ENCODE results near the gene ADCK1. TPM values are rescaled to one million over a fixed set of nuclear protein-coding genes. Genes with fewer than 3 reads are reported as not detected.

ADCK1 gene, protein sequence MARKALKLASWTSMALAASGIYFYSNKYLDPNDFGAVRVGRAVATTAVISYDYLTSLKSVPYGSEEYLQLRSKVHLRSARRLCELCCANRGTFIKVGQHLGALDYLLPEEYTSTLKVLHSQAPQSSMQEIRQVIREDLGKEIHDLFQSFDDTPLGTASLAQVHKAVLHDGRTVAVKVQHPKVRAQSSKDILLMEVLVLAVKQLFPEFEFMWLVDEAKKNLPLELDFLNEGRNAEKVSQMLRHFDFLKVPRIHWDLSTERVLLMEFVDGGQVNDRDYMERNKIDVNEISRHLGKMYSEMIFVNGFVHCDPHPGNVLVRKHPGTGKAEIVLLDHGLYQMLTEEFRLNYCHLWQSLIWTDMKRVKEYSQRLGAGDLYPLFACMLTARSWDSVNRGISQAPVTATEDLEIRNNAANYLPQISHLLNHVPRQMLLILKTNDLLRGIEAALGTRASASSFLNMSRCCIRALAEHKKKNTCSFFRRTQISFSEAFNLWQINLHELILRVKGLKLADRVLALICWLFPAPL
- 10 to 100 TPM in 2 of 5 donors, 1 to 10 TPM in 1, under 1 TPM in 2; 0.58 to 39.1 (median 8.4) TPM for total RNA-seq
- 1 to 10 TPM; 2.9 to 4.4 (median 3.5) TPM for polyA plus RNA-seq
- long read RNA-seq, donor 1, result 0 reads
- long read RNA-seq, donor 2, result 0 reads
- long read RNA-seq, donor 3, partial matches to known transcripts, result 0 of 1 reads
- long read RNA-seq, donor 3, other reads (novel, unspliced or antisense), result 0 of 1 reads
- long read RNA-seq, donor 4, result 0 reads
- long read RNA-seq, donor 5, partial matches to known transcripts, result 0 of 1 reads
- long read RNA-seq, donor 5, other reads (novel, unspliced or antisense), result 0 of 1 reads
- long read RNA-seq, donor 6, partial matches to known transcripts, result 5 of 6 reads
- long read RNA-seq, donor 6, other reads (novel, unspliced or antisense), result 0 of 6 reads
- long read RNA-seq, donor 7, result 0 reads
- long read RNA-seq, donor 8, partial matches to known transcripts, result 0 of 2 reads
- long read RNA-seq, donor 8, other reads (novel, unspliced or antisense), result 0 of 2 reads
- long read RNA-seq, donor 9, partial matches to known transcripts, result 0 of 1 reads
- long read RNA-seq, donor 9, other reads (novel, unspliced or antisense), result 0 of 1 reads
- long read RNA-seq, donor 10, result 0 reads

DNA sequence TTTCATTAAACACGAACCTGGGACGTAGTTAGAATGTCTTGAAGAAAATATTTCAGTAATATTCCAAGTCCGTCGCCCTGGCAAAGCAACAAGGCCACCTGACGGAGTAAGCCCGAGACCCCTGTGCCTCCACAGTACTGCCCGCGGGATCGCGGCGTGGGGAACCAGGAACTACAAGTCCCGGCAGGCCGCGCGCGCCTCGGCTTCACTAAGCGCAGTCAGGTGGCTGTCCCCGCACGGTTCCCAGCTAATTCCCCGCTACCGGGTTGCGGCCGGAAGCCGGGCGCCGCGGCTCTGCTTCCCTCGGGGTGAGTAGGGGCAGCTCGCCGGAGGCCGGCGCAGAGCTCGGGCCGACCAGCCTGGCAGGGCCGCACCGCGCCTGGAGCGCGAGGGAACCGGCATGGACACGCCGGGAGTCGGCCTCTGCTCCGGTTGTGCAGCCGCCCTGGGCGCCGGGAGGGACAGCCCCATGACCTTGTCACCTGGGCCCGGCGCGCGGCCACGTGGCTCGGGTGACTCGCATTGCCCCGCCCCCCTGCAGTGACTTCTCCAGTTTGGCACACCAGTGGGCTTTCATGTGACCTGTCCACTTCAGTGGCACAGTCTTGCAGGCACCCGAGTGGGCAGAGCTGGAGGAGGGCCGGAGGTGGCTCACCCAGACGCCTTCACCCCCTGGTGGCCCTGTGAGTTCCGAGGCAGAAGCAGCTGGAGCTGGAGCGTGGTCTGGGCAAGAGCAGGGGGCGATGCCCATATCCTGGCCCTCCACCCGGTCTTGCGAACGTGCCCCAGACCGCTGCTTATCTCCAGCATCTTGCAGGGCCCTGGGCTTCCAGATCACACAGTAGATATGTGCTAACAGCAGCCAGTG, at the start of gene ADCK1:
Gene ADCK1, plus strand, starts transcription at position 247 of the 868 bp plus-strand sequence. CDS start 18,870 bp downstream, outside the sequence.
- TF ChIP-seq, protein P1, sequence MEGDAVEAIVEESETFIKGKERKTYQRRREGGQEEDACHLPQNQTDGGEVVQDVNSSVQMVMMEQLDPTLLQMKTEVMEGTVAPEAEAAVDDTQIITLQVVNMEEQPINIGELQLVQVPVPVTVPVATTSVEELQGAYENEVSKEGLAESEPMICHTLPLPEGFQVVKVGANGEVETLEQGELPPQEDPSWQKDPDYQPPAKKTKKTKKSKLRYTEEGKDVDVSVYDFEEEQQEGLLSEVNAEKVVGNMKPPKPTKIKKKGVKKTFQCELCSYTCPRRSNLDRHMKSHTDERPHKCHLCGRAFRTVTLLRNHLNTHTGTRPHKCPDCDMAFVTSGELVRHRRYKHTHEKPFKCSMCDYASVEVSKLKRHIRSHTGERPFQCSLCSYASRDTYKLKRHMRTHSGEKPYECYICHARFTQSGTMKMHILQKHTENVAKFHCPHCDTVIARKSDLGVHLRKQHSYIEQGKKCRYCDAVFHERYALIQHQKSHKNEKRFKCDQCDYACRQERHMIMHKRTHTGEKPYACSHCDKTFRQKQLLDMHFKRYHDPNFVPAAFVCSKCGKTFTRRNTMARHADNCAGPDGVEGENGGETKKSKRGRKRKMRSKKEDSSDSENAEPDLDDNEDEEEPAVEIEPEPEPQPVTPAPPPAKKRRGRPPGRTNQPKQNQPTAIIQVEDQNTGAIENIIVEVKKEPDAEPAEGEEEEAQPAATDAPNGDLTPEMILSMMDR (IDR thresholded peaks at IDR 0.05), result peak in 4 of 7 experiments; percentile 13 to 34 (median 22)
- TF ChIP-seq POLR2A (IDR thresholded peaks at IDR 0.05) (no peak), EP300 (IDR thresholded peaks at IDR 0.05) (no peak), POLR2AphosphoS5 (IDR thresholded peaks at IDR 0.05) (peak; percentile 0 to 75 (median 55))
- 0 to 1% (median 0%) methylated on average over 32 to 66 of the region's 66 CpGs for WGBS, 5 donors
- intact Hi-C loops (cut with DNase I; ENCODE audit: low total_unique reads), result no loop called here

DNA sequence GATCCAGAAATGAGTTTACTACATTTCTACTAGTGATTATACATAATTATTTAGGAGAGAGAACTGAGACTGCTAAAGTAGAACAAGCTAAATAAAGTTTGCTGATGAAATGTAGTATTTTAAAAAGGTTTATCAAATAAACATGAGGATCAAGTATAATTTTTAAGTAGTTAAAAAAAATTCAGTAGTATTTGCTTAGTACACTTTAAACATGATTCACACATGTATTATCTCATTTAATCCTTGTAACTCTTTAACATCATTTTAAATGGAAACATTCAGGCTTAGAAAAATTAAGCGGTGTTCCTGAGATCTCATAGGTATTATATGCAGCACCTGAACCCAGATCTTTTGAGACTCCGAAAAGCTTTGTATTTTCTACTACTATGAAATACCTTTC, 47.6 kb upstream of the ADCK1 start:
- no peak overlapping the region for H3K27ac ChIP-seq
- no peak overlapping the region for H3K4me3 ChIP-seq
- H3K4me1 ChIP-seq, result peaks cover 0 to 39% (median 21%) of the 10 kb centered on the region in 4 donors
- intact Hi-C loops (cut with DNase I; ENCODE audit: low total_unique reads), result no loop called here
- no peak for DNase-seq
- peaks cover 26 to 96% (median 82%) of the 10 kb centered on the region in 4 donors for H3K36me3 ChIP-seq
- 94 to 99% (median 99%) methylated on average over 2 of the region's 2 CpGs for WGBS, 5 donors
- H3K27me3 ChIP-seq, result no peaks in the 10 kb centered on the region
- H3K9me3 ChIP-seq, result no peaks in the 10 kb centered on the region
- TF ChIP-seq POLR2A (IDR thresholded peaks at IDR 0.05) (no peak), POLR2AphosphoS5 (IDR thresholded peaks at IDR 0.05) (no peak), EP300 (IDR thresholded peaks at IDR 0.05) (no peak)
- TF ChIP-seq, protein P1 (IDR thresholded peaks at IDR 0.05), result no peak

More for the DNA sequence above, at the start of gene ADCK1:
- Histone ChIP-seq H3K27ac (peak within 1 kb of the TSS; percentile 90 to 94 (median 94)), H3K4me3 (peak within 1 kb of the TSS; percentile 69 to 94 (median 86)), H3K27me3 (no peaks in the 10 kb centered on the region), H3K36me3 (no peaks in the 10 kb centered on the region), H3K4me1 (peaks cover 6 to 17% (median 11%) of the 10 kb centered on the region in 4 donors), H3K9me3 (no peaks in the 10 kb centered on the region)
- peak; percentile 90 to 94 for DNase-seq

DNA sequence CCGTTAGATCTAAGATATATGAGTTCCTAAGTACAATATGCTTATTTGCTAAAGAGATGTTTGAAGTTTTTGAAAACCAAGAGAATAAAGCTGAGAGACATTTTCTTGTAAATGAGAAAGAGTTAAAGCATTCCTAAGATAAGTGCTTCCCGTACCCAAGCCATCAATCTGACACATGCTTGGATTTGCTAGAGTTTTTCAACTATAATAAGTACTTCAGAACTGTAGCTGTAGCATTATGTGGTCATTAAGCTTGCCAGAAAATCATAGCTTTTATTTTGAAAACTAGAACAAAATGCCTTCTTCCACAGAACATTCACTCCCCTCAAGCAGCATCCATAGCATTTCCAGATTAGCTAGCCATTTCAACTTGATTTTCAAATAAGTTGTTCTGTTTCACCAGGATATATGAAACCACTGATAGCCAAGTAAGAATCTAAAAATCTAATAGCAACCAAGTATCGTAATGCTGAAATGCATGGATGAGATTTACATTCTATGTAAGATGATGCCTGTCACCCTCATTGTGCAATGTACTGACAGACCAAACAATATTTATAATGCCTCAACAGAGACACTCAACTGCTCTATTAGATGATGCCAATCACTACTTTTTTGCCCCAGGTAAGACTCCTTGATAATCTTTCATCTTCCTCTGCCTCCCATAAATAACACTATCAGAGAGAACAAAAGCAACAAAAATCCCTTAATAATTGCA, 47.0 kb upstream of the ADCK1 start:
- WGBS, 5 donors, result 43 to 78% (median 65%) methylated on average over 3 of the region's 3 CpGs
- TF ChIP-seq EP300 (IDR thresholded peaks at IDR 0.05), result no peak
- TF ChIP-seq, protein P1 (IDR thresholded peaks at IDR 0.05), result no peak
- no peak for TF ChIP-seq POLR2AphosphoS5 (IDR thresholded peaks at IDR 0.05)
- no peak for TF ChIP-seq POLR2A (IDR thresholded peaks at IDR 0.05)

More for the DNA sequence above, 47.0 kb upstream of the ADCK1 start:
- DNase-seq, result no peak
- H3K4me3 ChIP-seq, result no peak overlapping the region
- H3K27ac ChIP-seq, result no peak overlapping the region
- intact Hi-C loops (cut with DNase I; ENCODE audit: low total_unique reads), result no loop called here
- H3K27me3 ChIP-seq, result no peaks in the 10 kb centered on the region
- peaks cover 0 to 46% (median 27%) of the 10 kb centered on the region in 4 donors for H3K4me1 ChIP-seq
- H3K9me3 ChIP-seq, result no peaks in the 10 kb centered on the region
- peaks cover 26 to 89% (median 75%) of the 10 kb centered on the region in 4 donors for H3K36me3 ChIP-seq
